IMR-90 (cell line): ENCODE results near the gene HRNR. TPM values are rescaled to one million over a fixed set of nuclear protein-coding genes. Genes with fewer than 3 reads are reported as not detected.
"Not testable (repeated sequence)": the region's sequence is repeated elsewhere in the genome, so short reads cannot be mapped to it uniquely, and the experiment has no call there.

Experiments used
- ATAC-seq: fragments of 200-7000 bp; cut with Tn5 transposase; 2 replicates; pipeline ENCODE4 v1.9.1; 2020; ENCODE audit warnings: low read depth, mild to moderate bottlenecking, moderate library complexity
- BruUV-seq: library from RNA; stranded (reverse); fragments of 400-500 nt; replicated peaks from 2 replicates; lab custom pipeline; 2021; lab: Mats Ljungman, UMichigan
- CTCF ChIA-PET: fragments of 300-600 bp; formaldehyde crosslinking; extraction: SDS; loops from one replicate; lab custom pipeline; 2021; ENCODE audit warnings: antibody characterized with exemption; lab: Yijun Ruan, JAX
- POLR2A ChIA-PET: fragments of 300-600 bp; sonication (Branson Sonifier 250); formaldehyde crosslinking; loops from one replicate; lab custom pipeline; 2022; ENCODE audit warnings: antibody characterized with exemption; ENCODE audit not compliant: unreplicated experiment; lab: Charles Lee
- DNase-seq: peaks from one replicate; pipeline ENCODE4 v3.0.0; 2013
- H2AFZ ChIP-seq: replicated peaks from 2 replicates; pipeline ENCODE3; 2013; ENCODE audit warnings: low read length, mild to moderate bottlenecking; ENCODE audit not compliant: poor library complexity
- H2AK5ac ChIP-seq: 2 replicates; pipeline ENCODE4 v1.6.1; 2013; ENCODE audit warnings: low read depth, low read length, inconsistent platforms
- H2AK9ac ChIP-seq: replicated peaks from 2 replicates; pipeline ENCODE3; 2013; ENCODE audit warnings: mild to moderate bottlenecking, low read depth, low read length, moderate library complexity; ENCODE audit not compliant: poor library complexity
- H2BK120ac ChIP-seq: 2 replicates; pipeline ENCODE4 v1.6.1; 2013; ENCODE audit warnings: low read depth, low read length, inconsistent platforms
- H2BK15ac ChIP-seq: 3 replicates; pipeline ENCODE4 v1.6.1; 2013; ENCODE audit warnings: low read depth, low read length, inconsistent platforms
- H2BK20ac ChIP-seq: 2 replicates; pipeline ENCODE4 v1.6.1; 2013; ENCODE audit warnings: low read depth, mild to moderate bottlenecking, inconsistent platforms, low read length, moderate library complexity
- H2BK5ac ChIP-seq: 2 replicates; pipeline ENCODE4 v1.6.1; 2013; ENCODE audit warnings: mild to moderate bottlenecking, low read depth, low read length, inconsistent platforms; ENCODE audit not compliant: poor library complexity, severe bottlenecking
- H3K14ac ChIP-seq: replicated peaks from 2 replicates; pipeline ENCODE4 v1.6.1; 2013; ENCODE audit warnings: low read depth, low read length, inconsistent platforms
- H3K18ac ChIP-seq: 2 replicates; pipeline ENCODE4 v1.6.1; 2013; ENCODE audit warnings: low read depth, low read length, control low read depth
- H3K23ac ChIP-seq: 2 replicates; pipeline ENCODE4 v1.6.1; 2013; ENCODE audit warnings: low read depth, low read length, inconsistent platforms
- H3K27ac ChIP-seq: 2 replicates; pipeline ENCODE4 v1.5.1; 2013; ENCODE audit warnings: mild to moderate bottlenecking, control low read depth, low read length; ENCODE audit not compliant: insufficient read depth
- H3K27me3 ChIP-seq: 2 replicates; pipeline ENCODE4 v1.6.1; 2013; ENCODE audit warnings: low read length; ENCODE audit not compliant: control insufficient read depth, insufficient read depth
- H3K36me3 ChIP-seq: 2 replicates; pipeline ENCODE4 v1.6.1; 2013; ENCODE audit warnings: low read length, mixed read lengths; ENCODE audit not compliant: control insufficient read depth, insufficient read depth
- H3K4ac ChIP-seq: 2 replicates; pipeline ENCODE4 v1.6.1; 2013; ENCODE audit warnings: low read depth, low read length, inconsistent platforms
- H3K4me1 ChIP-seq: 2 replicates; pipeline ENCODE4 v1.6.1; 2013; ENCODE audit warnings: low read length, mixed read lengths; ENCODE audit not compliant: control insufficient read depth, insufficient read depth
- H3K4me2 ChIP-seq: 2 replicates; pipeline ENCODE4 v1.6.1; 2013; ENCODE audit warnings: low read depth, mild to moderate bottlenecking, control low read depth, low read length, moderate library complexity
- H3K4me3 ChIP-seq: 2 replicates; pipeline ENCODE4 v1.5.1; 2013; ENCODE audit warnings: low read depth, mild to moderate bottlenecking, control low read depth, low read length, moderate library complexity; ENCODE audit not compliant: insufficient read depth
- H3K56ac ChIP-seq: 2 replicates; pipeline ENCODE4 v1.6.1; 2013; ENCODE audit warnings: low read length, inconsistent platforms; ENCODE audit not compliant: insufficient read depth; ENCODE audit errors: extremely low read depth
- H3K79me1 ChIP-seq, 2 experiments: 2 replicates each; pipeline ENCODE4 v1.6.1; 2013; ENCODE audit warnings: low read length in 2 of 2, inconsistent platforms in 1 of 2, low read depth in 1 of 2
- H3K9ac ChIP-seq: 2 replicates; pipeline ENCODE4 v1.6.1; 2013; ENCODE audit warnings: low read depth, low read length, control low read depth
- H3K9me1 ChIP-seq: 2 replicates; pipeline ENCODE4 v1.6.1; 2013; ENCODE audit warnings: low read length, inconsistent platforms; ENCODE audit not compliant: insufficient read depth
- H3K9me3 ChIP-seq: 2 replicates; pipeline ENCODE4 v1.6.1; 2013; ENCODE audit warnings: low read length; ENCODE audit not compliant: control insufficient read depth, insufficient read depth
- H4K20me1 ChIP-seq: 2 replicates; pipeline ENCODE4 v1.6.1; 2013; ENCODE audit warnings: low read length, inconsistent platforms; ENCODE audit not compliant: insufficient read depth
- H4K5ac ChIP-seq: 2 replicates; pipeline ENCODE4 v1.6.1; 2013; ENCODE audit warnings: mild to moderate bottlenecking, low read depth, low read length, control low read depth
- H4K8ac ChIP-seq, 2 experiments: 2 replicates each; pipeline ENCODE4 v1.6.1; 2013; ENCODE audit warnings: low read depth in 2 of 2, low read length in 2 of 2, control low read depth in 1 of 2, inconsistent platforms in 1 of 2
- H4K91ac ChIP-seq: 2 replicates; pipeline ENCODE4 v1.6.1; 2013; ENCODE audit warnings: low read depth, low read length, inconsistent platforms; ENCODE audit not compliant: insufficient read depth
- BHLHE40 ChIP-seq: fragments of 150-350 bp; IDR thresholded peaks from 2 replicates; pipeline ENCODE4 v1.6.1; 2016; ENCODE audit warnings: mild to moderate bottlenecking, low read depth, low read length
- FOS ChIP-seq: fragments of 150-350 bp; IDR thresholded peaks from 2 replicates; pipeline ENCODE4 v1.6.1; 2016; ENCODE audit warnings: low read depth, low read length
- WGBS, 2 experiments: methylation state at CpG; one replicate each; pipeline versions ENCODE4 v1.1.5 to v1.1.7; 2013; ENCODE audit warnings: missing lambda C conversion rate in 2 of 2; ENCODE audit not compliant: insufficient read length in 1 of 2; ENCODE audit errors: extremely low coverage in 2 of 2; 5-methylcytosine and 5-hydroxymethylcytosine counted together
- dilution Hi-C: fragments of 300-500 bp; cut with HindIII; formaldehyde crosslinking; loops from one replicate; pipeline ENCODE4 v1.14.3; 2018; ENCODE audit warnings: low sequenced_read_pairs; ENCODE audit not compliant: unreplicated experiment
- in situ Hi-C: fragments of 300-500 bp; cut with MboI; formaldehyde crosslinking; loops from 3 replicates; pipeline ENCODE4 v1.14.3; 2019; ENCODE audit warnings: low sequenced_read_pairs, inconsistent platforms, mixed read lengths
- intact Hi-C: fragments of 100-400 bp; cut with micrococcal nuclease; formaldehyde crosslinking; loops from 2 replicates; pipeline ENCODE4 v1.10.0; 2022
- polyA plus RNA-seq, 3 experiments: library from polyadenylated mRNA; depleted of rRNA; stranded (reverse); fragments of >200 nt; gene quantifications; 2 replicates each; pipeline ENCODE4 v1.2.3, GENCODE V29; 2012; ENCODE audit warnings: low replicate concordance in 1 of 3
- total RNA-seq: library from RNA; depleted of rRNA; stranded (reverse); fragments of >200 nt; gene quantifications from 2 replicates; pipeline ENCODE4 v1.2.3, GENCODE V29; 2012

Gene HRNR
- total and polyA plus RNA-seq, 2 of the 4 experiments (the other 2 are of a cell fraction): under 0.01 TPM; not detected in 1

DNA sequence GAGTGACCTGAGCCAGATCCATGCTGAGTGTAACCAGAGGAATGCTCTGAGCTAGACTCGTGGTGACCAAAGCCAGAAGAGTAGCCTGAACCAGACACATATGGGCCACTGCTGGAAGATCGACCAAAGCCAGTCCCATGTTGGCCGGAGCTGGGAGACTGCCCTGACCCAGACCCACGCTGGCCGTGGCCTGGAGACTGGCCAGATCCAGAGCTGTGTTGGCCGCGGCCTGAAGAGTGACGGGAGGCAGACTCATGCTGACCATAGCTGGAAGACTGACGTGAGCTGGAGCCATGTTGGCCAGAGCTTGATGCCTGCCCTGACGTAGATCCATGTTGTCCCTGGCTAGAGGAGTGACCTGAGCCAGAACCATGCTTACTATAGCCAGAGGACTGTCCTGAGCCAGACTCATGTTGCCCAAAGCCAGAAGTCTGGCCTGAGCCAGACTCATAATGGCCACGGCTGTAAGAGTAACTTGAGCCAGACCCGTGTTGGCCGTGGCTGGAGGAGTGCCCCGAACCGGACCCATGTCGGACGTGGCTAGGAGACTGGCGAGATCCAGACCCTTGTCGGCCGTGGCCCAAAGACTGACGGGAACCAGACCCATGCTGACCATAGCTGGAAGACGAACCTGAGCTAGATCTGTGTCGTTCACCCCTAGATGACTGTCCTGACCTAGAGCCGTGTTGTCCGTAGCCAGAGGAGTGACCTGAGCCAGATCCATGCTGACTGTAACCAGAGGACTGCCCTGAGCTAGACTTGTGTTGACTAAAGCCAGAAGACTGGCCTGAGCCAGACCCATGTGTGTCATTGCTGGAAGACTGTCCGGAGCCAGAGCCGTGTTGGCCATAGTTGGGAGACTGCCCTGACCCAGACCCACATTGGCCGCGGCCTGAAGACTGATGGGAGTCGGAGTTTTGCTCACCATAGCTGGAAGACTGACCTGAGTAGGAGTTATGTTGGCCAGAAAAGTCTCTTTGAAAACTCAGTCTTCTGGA, 3.5 kb downstream of the HRNR start (continued):
- TF ChIP-seq BHLHE40 (no peak), FOS (no peak)

DNA sequence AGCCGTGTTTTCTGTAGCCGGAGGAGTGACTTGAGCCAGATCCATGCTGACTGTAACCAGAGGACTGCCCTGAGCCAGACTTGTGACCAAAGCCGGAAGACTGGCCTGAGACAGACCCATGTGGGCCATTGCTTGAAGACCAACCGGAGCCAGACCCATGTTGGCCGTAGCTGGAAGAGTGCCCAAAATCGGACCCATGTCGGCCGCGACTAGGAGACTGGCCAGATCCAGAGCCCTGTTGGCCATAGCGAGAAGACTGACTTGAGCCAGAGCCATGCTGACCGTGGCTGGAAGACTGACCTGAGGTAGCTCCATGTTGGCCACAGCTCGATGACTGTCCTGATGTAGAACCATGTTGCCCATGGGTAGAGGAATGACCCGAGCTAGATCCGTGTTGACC, 4.6 kb downstream of the HRNR start:
- H3K9ac ChIP-seq, H3K27ac ChIP-seq, H2AK5ac ChIP-seq, DNase-seq, ATAC-seq, H2AFZ ChIP-seq, H4K5ac ChIP-seq, H3K4me3 ChIP-seq, H3K14ac ChIP-seq, BruUV-seq, in situ Hi-C loops, H3K4me1 ChIP-seq, H3K9me1 ChIP-seq, H3K4ac ChIP-seq, H3K4me2 ChIP-seq, H4K8ac ChIP-seq, H4K91ac ChIP-seq, H3K23ac ChIP-seq, dilution Hi-C loops, H2BK20ac ChIP-seq, H3K27me3 ChIP-seq, H4K20me1 ChIP-seq, H2BK120ac ChIP-seq, POLR2A ChIA-PET, H3K36me3 ChIP-seq, H3K56ac ChIP-seq, CTCF ChIA-PET, H2AK9ac ChIP-seq, H2BK5ac ChIP-seq, intact Hi-C loops, H3K79me1 ChIP-seq, H3K18ac ChIP-seq, H2BK15ac ChIP-seq: not testable (repeated sequence)
- peaks cover 16% of the 10 kb centered on the region; the same call in 1 of the 2 replicates for H3K9me3 ChIP-seq
- 69% methylated on average over 11 of the region's 14 CpGs; no CpG with 5 or more reads in 1 of the 2 experiments for WGBS, 2 experiments
